GM19023 (cell line): ENCODE data around the gene KIN.
"Not testable (repeated sequence)": the region's sequence is repeated elsewhere in the genome, so short reads cannot be mapped to it uniquely, and the experiment has no call there.

Experiments
- ATAC-seq: cut with Tn5 transposase; IDR thresholded peaks from one replicate; pipeline ENCODE4 v1.9.1; 2021; ENCODE audit warnings: mild to moderate bottlenecking, moderate library complexity; ENCODE audit not compliant: unreplicated experiment

Gene KIN

DNA sequence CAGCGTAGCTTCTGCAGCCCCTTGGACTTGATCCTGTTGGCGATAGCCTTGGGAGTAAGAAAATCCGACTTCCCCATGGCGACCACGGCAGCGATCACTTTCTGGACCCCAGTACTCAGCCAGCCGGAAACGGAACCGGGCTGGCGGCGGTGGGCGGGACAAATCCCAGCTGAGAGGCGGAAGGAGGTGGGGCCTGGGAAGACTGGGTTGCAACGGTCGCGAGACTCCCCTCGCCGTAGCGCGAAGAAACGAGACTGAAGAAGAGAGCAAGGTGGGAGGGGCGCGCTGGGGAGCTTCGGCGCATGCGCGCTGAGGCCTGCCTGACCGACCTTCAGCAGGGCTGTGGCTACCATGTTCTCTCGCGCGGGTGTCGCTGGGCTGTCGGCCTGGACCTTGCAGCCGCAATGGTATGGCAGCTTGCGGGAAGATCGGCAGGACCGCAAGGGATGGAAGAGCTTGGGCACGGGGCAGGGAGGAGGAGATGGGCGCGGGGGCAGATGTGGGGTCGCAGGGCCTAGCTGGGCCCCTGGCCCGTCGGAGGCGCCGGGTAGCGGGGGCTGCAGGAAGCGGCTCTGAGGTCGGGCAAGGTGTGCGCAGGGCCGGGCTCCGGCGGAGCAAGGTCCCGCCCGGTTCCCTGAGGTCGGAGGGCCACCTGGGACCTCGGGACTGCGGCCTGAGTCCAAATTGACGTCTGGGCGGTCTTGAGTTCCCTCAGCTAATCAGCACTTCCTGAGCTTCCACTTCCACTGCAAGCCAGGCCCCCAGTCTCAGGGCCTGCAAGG lies at the start of gene KIN, which contains the start of gene ATP5F1C:
Gene KIN (minus strand): TSS at position 137 of the 782 bp plus-strand sequence. CDS start 60 bp downstream, at position 77.
Gene ATP5F1C (plus strand): TSS at position 321 of the 782 bp plus-strand sequence. CDS start 31 bp downstream, at position 352.
- ATAC-seq, result peak; percentile 96

GRCh38 chr10:7836571-7836970 lies 48.8 kb upstream of the KIN start:
- ATAC-seq, result no peak

GRCh38 chr10:7834262-7834661 lies 46.5 kb upstream of the KIN start:
- no peak for ATAC-seq

DNA sequence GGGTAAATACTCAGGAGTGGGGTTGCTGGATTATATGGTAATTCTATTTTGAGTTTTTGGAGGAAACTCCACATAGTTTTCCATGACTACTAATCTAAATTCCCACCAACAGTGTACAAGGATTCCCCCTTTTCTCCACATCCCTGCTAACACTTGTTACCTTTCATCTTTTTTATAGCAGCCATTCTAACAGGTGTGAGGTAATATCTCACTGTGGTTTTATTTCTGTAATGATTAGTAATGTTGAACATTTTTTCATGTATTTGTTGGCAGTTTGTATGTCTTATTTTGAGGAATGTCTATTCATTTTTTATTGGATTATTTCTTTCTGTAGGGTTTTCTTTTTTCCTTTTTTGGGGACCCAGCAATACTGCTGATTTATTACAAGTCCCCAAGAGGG lies 45.4 kb upstream of the KIN start:
- no peak for ATAC-seq

- ATAC-seq, result no peak
Measured at GRCh38 chr10:7832060-7832459, 44.3 kb upstream of the KIN start.

DNA sequence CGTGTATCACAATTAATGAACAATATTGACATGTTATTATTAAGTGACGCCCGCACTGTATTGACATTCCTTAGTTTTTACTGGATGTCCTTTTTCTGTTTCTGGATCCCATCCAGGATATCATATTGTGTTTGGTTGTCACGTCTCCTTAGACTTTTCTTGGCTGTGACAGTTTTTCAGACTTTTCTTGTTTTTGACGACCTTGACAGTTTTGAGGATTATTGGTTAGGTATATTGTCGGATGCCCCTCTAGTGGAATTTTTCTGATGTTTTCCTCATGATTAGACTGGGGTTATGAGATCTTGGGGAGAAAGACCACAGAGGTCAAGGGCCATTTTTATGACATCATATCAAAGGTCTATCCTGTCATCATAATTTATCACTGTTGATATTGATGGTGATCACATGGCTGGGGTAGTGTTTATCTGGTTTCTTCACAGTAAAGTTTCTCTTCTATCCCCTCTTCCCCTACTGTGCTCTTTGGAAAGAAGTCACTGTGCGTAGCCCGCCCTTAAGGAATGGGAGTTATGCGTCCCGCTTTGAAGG lies 41.6 kb upstream of the KIN start:
- no peak for ATAC-seq

- no peak for ATAC-seq
Measured at GRCh38 chr10:7826971-7827370, 39.2 kb upstream of the KIN start.

GRCh38 chr10:7824251-7824650 lies 36.5 kb upstream of the KIN start:
- ATAC-seq, result no peak

DNA sequence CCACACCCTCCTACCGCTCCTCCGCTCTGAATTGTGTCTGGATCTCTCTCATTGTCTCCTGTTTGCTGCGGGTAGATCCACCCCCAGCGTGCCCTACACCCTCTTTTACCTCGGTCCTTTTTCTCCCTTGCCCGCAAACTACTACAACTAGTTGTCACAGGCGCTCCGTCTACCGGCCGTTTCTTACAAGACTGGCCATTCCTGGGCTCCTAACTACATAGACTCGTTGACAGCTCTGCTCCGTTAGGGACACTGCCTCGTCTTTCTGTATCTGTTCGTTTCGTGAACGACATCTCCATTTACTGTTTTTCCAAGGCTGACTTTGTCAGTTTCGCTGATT lies 31.3 kb upstream of the KIN start:
- peak; percentile 34 for ATAC-seq

- peak; percentile 89 for ATAC-seq
Measured at GRCh38 chr10:7818295-7819120, 30.7 kb upstream of the KIN start, which contains the start of gene TAF3. Gene TAF3, plus strand, starts transcription at chr10:7818505. Its CDS starts 205 bp downstream, at chr10:7818710.

DNA sequence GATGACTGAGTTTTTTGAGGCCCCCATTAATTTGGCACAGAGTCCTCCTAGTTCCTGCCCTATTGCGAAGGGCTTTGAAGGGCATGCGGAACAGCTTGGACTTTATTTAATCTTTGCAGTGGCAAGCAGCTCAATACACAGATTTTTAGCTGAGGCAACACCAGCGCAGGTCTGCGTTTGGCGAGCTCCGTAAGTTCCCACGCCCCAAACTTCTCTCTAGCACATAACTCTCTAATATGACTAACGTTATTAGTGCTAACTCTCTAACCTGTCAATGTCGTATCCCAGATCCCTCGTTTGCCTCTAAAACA lies 30.1 kb upstream of the KIN start:
- peak; percentile 25 for ATAC-seq

DNA sequence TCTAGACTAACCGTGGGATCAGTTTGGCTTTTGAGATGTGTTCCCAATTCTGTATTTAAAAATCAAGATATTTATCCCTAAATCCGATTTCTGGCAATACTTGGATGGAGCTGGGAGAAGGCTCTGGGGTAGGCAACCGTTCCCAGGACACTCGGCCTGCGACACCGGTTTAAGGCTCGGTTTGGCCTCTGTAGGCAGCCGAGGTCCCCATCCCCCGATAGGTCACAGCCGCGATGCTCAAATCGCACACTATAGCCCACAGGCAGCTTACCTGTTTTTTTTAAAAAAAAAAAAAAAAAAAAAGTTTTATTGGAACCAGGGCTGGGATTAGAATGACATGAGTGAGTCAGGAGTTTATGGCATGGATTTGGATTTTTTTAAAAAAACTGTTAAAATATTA lies 29.8 kb upstream of the KIN start:
- no peak for ATAC-seq

DNA sequence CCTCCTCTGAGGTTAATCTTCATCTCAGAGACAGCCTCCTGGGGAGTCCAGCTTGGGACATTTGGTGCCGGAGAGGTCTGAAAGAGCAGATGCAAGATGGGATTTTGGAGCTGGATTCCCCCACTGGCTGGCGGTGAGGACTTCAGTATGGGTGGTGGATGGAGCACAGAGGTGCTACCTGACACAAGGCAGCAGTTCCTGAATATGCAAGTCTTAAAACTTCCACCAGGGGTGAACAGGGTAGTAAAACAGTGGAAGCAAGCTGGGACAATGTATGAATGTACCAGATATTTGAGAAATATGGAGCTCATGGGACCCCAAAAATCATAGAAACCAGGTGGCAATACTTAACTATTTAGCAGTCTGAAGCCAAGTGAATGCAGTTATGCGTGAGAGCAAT lies 25.7 kb upstream of the KIN start:
- no peak for ATAC-seq

- ATAC-seq, result not testable (repeated sequence)
Measured at GRCh38 chr10:7811743-7812142, 23.9 kb upstream of the KIN start.

DNA sequence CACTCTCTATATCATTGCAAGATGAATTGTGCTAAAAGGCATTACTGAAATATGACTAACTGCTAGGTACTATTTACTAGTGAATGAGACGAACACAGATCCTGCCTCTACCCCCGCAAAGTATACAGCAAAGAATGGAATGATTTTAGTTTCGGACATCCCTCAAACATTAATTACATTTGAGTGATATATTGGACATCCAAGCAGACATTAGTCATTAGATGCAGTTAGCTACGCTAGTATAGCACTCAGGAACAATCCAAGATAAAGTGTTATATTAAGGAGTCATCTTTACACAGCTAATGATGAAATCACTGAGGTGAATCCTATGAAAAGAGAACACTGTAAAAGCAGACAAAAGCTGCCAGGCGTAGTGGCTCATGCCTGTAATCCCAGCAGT lies 23.2 kb upstream of the KIN start:
- ATAC-seq, result no peak

GRCh38 chr10:7810443-7810842 lies 22.6 kb upstream of the KIN start:
- ATAC-seq, result no peak

DNA sequence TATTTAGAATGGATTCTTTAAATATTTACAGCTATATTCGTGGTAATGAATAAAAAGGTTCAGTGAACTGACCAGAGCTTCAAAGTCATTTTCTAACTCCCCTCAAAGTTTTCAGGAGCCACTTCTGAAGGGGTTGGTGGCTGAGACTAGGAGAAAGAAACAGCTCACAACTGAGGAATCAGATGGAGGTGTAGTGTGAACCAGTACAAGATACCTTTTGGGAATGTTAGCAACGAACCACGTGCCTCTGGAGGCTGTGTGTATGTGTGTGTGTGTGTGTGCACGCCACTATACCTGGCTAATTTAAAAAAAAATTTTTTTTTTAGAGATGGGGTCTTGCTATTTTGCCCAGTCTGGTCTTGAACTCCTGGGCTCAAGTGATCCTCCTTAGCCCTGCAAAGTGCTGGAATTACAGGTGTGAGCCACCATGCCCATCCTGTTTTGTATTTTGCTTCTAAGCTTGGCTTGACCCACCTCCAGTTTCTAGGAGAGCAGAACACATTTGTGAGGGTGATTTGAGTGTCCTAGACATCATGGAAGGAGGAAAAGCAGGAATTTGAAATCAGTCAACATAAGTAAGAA lies 21.0 kb upstream of the KIN start:
- no peak for ATAC-seq

DNA sequence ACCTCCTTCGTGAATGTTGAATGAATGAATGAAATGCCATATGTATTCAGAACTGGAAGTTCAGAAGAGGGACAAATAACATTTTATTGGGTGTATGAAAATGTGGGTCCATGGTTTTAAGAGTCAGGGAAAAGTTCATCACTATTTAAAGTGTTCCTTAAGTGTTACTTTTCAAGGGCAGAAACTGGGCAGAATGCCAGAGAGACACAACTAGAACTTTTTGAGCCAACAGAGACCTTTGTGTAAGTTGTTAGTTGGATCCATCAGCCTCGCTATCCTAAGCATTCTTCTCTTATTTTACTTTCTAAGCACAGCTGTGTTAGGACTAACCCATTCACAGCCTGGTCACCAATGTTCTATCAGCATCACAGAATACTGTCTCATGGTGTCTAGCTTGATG lies 16.9 kb upstream of the KIN start:
- no peak for ATAC-seq

GRCh38 chr10:7804216-7804615 lies 16.4 kb upstream of the KIN start:
- no peak for ATAC-seq

GRCh38 chr10:7802606-7803005 lies 14.8 kb upstream of the KIN start:
- no peak for ATAC-seq

GRCh38 chr10:7797582-7797981 lies 9.8 kb upstream of the KIN start:
- no peak for ATAC-seq

- no peak for ATAC-seq
Measured at GRCh38 chr10:7795605-7796004, 7.8 kb upstream of the KIN start.
